ENCODE measurements around the gene SLC18A2.

The SLC18A2 gene

DNA sequence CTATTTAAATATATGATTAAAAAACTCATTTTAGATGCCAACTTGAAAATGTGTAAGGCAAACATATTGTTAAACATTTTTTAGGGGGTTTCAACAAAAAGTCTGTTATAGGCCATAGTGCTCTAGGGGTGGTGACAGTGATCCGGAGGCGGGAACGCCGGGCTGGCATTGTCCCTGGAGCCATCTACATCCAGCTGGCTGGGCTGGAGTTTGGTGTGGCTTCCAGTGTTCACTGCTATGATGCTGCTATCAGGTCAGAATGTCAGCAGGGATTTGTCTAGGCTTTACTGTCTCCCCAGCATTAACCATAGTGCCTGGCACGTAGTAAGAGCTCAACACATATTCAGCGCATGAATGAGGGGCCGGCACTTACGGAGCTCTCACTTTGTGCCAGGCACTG lies 1.9 kb upstream of the SLC18A2 start:
- no peak for DNase-seq

DNA sequence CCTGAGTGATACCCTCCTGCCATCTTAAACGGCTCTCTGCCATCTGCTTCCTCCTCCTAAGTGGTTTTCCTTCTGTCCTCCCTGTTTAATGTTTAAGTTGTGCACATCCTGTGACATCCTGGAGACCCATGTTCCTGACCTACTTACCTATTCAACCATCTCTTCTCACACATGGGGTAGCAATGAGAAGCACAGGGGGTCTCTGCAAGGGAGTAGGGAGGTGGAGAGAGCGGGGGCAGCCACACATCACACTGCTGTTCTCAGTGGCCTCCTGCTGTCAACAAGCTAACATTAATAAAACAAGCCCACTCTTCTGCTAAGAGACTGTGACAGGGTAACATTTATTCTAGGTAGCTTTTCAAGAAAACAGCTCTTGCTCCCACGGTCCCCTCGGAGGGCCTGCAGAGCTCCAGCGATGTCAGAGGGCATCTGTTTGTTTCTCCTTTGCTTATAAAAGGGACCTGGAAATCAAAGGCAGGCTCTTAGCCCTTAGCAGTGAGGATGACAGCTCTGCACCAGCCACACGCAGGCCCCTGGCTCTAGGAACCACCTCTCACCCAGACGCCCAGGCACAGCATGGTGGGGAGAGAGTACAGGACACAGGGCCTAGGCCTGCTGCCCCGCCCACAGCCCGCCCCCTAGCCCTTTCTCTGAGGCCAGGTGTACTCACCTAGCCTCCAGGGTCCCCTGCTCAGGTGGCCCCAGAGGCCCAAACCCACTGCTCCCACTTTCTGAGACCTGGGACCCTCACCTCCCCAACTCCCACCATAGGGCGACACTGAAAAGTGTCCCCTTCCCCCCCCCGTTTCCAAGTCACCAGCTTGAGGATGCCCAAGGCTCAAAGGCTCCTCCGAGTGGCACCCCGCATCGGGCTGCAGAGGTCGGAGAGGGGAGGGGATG lies 943 bp upstream of the SLC18A2 start:
- DNase-seq = no peak

GRCh38 chr10:117241541-117242462 lies 888 bp downstream of the SLC18A2 start:
- DNase-seq = peak in 1 of 6 experiments; percentile 6

DNA sequence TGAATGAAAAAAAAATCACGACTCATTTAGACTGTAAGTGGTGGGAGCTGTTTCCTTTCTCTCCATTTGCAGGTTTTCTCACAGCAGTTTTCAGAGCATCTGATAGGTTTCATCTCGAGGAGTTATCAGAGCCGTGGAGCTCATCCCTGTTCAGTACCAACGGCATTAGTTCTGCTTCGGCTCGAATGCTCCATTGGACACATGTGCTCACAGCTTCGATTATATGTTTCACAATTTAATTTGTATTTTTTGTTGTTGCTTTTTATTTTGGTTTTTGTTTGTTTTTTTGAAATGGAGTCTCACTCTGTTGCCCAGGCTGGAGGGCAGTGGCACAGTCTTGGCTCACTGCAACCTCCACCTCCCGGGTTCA lies 1.5 kb downstream of the SLC18A2 start:
- no peak for DNase-seq

DNA sequence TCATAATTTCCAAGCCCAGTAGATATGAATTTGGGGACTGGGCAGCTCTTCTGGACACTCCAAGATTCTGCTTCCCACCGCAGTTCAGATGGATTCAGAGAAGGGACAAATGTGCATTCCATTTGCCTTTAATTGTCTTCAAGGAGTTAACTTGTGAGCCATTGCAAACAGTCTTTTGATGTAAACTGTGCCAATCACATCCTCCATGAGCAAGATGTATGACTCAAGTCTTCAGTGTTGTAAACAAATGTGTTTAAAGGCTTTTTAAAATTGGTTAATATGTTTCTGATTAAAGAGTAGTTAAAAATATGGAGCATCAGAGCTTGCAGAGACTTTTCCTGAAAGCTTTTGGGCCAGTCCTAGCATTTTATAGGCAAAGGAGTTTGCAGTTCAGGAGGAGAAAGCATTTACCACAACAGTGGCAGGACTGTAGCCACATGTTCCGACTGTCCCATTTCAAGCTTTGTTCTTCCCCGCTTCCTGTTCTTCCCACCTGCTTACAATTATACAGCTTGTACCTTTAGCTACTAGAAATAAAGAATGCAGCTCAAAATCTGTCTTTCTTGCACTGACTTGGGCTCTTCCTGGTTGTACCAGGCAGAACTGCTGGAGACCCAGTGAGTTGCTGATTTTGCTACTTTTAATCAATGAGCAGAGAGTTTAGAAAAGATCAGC lies 6.2 kb downstream of the SLC18A2 start:
- no peak for DNase-seq

GRCh38 chr10:117248750-117249465 lies 8.0 kb downstream of the SLC18A2 start:
- DNase-seq = no peak

- DNase-seq = no peak
Measured at GRCh38 chr10:117249493-117250093, 8.7 kb downstream of the SLC18A2 start.

DNA sequence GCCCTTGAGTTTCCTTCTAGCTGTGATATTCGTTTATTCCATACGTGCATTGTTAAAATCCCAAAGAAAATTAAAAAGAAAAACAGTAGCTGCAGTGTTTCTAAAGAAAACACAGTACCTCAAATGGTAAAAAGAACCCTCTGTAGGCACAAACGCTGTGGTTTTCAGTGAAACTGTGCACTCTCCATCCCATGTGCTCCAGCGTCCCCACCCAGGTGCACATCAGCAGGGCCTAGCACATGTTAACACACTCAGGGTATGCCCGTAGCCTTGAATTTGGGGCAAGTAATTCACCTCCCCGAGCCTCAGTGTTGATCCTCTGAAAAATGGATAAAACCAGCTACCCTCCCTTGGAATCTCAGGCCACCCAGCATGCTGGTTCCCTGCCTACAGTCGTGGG lies 9.5 kb downstream of the SLC18A2 start:
- no peak for DNase-seq

- no peak for DNase-seq
Measured at GRCh38 chr10:117253908-117254307, 13.0 kb downstream of the SLC18A2 start.

DNA sequence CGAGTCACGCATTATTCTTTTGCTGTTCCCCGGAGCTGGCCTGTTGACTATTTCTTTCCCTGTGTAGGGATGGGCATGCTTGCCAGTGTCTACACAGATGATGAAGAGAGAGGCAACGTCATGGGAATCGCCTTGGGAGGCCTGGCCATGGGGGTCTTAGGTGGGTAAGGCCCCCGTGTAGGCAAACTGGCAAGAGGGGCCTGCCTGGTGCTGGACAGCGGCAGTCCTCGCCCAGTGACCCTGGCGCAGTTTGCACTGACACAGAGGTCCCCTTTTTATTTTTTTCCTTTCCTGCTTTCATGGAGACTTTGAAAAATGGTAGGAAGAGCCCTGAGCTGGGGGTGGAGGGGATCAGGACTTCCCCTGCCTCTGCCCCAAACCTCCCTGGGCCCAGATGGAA lies 13.4 kb downstream of the SLC18A2 start:
- DNase-seq = no peak

- DNase-seq = no peak
Measured at GRCh38 chr10:117254774-117255735, 14.1 kb downstream of the SLC18A2 start.

DNA sequence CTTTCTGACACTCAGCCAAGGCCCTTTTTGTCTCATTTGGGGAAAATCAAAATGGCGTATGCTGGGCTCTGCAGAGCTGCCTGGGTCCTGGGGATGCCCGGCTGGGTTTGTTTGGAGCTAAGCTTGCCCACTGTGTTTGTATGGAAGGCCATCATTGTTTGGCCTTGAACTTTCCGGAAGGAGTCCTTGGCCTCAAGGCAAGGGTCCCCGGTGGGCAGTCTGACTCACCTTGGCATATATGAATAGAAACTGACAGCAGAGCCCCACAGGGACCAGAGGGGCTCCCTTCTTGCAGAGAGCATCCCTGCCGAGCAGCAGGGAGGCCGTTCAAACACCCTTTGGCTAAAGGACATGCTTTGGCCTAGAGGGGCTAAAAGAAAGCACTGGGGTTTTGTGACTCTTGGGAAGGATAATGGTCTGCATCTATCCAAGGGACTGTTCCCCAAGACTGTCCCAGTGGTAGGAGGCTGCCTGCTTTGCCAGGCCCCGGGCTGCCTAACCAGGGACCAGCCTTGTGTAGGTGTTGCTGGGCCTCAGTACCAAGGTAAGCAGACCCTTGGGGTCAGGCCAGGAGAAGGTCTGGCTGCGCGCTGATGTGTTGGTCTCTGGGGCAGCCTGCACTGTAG lies 15.0 kb downstream of the SLC18A2 start:
- DNase-seq = no peak

GRCh38 chr10:117256910-117257309 lies 16.0 kb downstream of the SLC18A2 start:
- DNase-seq = no peak

- DNase-seq = no peak
Measured at GRCh38 chr10:117257721-117258120, 16.8 kb downstream of the SLC18A2 start.

GRCh38 chr10:117259279-117259678 lies 18.4 kb downstream of the SLC18A2 start:
- no peak for DNase-seq

DNA sequence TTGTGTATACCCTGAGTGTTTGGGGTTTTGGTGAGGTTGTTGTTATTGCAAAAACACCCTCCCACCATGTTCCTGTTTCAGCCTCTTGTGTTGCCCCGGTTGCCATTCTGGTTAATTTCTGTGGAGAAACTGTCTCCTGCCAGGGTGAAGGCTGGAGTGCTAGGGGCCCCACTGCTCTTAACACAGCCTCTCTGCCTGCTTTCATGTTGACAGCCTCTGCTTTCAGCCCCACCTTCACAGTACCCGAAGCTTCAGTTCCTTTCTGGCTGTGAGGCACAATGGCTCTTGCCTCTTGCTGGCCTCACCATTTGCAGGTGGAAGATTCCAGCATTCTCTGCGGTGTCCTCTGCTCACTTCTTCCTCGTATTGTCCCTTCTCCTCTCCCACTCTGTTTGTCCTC lies 19.2 kb downstream of the SLC18A2 start:
- DNase-seq = no peak

DNA sequence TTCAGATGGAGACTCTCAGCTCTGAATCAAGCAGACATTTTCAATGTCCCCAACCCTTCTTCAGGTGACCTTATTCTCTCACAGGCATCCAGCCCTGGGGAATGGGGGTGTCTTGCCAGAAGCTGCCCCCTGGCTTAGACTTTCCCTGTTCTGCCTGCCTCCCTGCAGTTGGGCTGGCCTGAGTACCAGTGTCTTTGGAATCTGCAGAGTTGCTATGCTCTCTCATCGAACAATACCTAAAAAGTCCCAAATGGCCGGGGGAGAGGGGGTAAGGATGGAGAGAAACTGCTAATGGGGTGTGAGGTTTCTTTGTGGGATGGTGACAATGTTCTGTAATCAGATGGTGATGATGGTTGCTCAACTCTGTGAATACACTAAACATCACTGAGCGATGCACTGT lies 20.6 kb downstream of the SLC18A2 start:
- no peak for DNase-seq

- DNase-seq = no peak
Measured at GRCh38 chr10:117262291-117262902, 21.5 kb downstream of the SLC18A2 start.

- DNase-seq = no peak
Measured at GRCh38 chr10:117262903-117263293, 22.0 kb downstream of the SLC18A2 start.

DNA sequence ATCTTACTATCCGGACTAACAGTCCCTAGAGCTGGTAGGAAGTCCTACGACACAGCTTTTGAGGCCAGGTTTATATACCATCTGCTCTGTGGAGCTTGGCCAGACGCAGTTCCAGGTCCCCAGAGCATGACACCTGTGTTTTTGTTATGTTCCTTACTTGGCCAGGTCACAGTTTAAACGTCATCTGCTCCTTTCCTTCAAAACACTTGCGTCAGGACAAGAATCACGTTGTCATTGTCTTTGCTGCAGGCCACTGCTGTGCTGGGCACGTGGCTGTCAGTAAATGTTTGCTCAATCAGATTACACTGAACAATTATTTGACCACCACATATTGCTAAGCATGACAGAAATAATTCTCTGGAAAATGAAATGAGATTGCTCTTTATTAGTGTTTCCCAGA lies 23.9 kb downstream of the SLC18A2 start:
- no peak for DNase-seq

Data from stimulated activated naive CD4-positive, alpha-beta T cell (primary cell).